RWPE2 (cell line): ENCODE results near the gene LPAR1.

ENCODE experiments used
- ATAC-seq: fragments of 200-7000 bp; cut with Tn5 transposase; 3 replicates; pipeline ENCODE4 v1.9.1; 2021; ENCODE audit warnings: low read depth
- DNase-seq: peaks from one replicate; pipeline ENCODE4 v3.0.0-alpha.2; 2020; ENCODE audit warnings: low spot score
- H3K27ac ChIP-seq: fragments of 450-650 bp; 2 replicates; pipeline ENCODE4 v1.5.1; 2017; ENCODE audit warnings: mild to moderate bottlenecking; ENCODE audit not compliant: poor library complexity, severe bottlenecking
- H3K27me3 ChIP-seq: fragments of 250-450 bp; sonication (Bioruptor Pico); 2 replicates; pipeline ENCODE4 v1.5.1; 2021; ENCODE audit warnings: mild to moderate bottlenecking, moderate library complexity; ENCODE audit not compliant: insufficient read depth, poor library complexity, severe bottlenecking
- H3K36me3 ChIP-seq: fragments of 250-450 bp; sonication (Bioruptor Pico); 2 replicates; pipeline ENCODE4 v1.5.1; 2020; ENCODE audit warnings: low read depth, mild to moderate bottlenecking, moderate library complexity
- H3K4me1 ChIP-seq: fragments of 250-450 bp; sonication (Bioruptor Pico); 2 replicates; pipeline ENCODE4 v1.5.1; 2021; ENCODE audit warnings: mild to moderate bottlenecking, moderate library complexity; ENCODE audit not compliant: insufficient read depth, poor library complexity, severe bottlenecking
- H3K4me3 ChIP-seq: fragments of 250-450 bp; sonication (Bioruptor Pico); 2 replicates; pipeline ENCODE4 v1.5.1; 2021; ENCODE audit warnings: mild to moderate bottlenecking, moderate library complexity; ENCODE audit not compliant: severe bottlenecking
- H3K9me3 ChIP-seq: fragments of 250-450 bp; sonication (Bioruptor Pico); 2 replicates; pipeline ENCODE4 v1.5.1; 2021; ENCODE audit warnings: mild to moderate bottlenecking, moderate library complexity; ENCODE audit not compliant: severe bottlenecking
- TF ChIP-seq, protein P1 (sequence below): fragments of 450-650 bp; IDR thresholded peaks from one replicate; pipeline ENCODE4 v1.5.1; 2017; ENCODE audit warnings: mild to moderate bottlenecking, moderate library complexity; ENCODE audit not compliant: poor library complexity, severe bottlenecking

Gene LPAR1

DNA sequence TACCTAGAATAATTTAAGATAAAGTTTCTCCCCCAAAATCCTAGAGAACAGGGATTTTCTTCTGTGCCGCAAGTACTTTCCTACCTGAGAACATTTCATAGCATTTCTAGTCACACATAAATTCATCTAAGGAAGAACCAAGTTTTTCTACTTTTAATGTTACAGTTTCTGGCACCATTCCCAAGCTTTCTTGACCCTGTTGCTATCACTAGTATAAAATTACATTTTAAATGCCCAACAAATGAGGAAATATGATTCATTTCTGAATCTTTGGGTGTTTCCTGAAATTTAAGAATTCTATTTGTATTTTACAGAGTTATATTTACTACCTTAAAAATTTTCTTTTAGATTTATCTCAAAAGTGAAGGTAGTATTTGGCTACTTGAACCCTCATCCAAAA, 137.8 kb downstream of the LPAR1 start:
- no peak for ATAC-seq
- H3K4me1 ChIP-seq: peaks cover 13% of the 10 kb centered on the region
- H3K36me3 ChIP-seq: peaks cover 11% of the 10 kb centered on the region
- H3K27ac ChIP-seq: peak overlapping the region; percentile 28
- TF ChIP-seq, protein P1, sequence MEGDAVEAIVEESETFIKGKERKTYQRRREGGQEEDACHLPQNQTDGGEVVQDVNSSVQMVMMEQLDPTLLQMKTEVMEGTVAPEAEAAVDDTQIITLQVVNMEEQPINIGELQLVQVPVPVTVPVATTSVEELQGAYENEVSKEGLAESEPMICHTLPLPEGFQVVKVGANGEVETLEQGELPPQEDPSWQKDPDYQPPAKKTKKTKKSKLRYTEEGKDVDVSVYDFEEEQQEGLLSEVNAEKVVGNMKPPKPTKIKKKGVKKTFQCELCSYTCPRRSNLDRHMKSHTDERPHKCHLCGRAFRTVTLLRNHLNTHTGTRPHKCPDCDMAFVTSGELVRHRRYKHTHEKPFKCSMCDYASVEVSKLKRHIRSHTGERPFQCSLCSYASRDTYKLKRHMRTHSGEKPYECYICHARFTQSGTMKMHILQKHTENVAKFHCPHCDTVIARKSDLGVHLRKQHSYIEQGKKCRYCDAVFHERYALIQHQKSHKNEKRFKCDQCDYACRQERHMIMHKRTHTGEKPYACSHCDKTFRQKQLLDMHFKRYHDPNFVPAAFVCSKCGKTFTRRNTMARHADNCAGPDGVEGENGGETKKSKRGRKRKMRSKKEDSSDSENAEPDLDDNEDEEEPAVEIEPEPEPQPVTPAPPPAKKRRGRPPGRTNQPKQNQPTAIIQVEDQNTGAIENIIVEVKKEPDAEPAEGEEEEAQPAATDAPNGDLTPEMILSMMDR: no peak
- H3K9me3 ChIP-seq: no peaks in the 10 kb centered on the region
- no peaks in the 10 kb centered on the region for H3K27me3 ChIP-seq
- no peak overlapping the region for H3K4me3 ChIP-seq
- DNase-seq: no peak

DNA sequence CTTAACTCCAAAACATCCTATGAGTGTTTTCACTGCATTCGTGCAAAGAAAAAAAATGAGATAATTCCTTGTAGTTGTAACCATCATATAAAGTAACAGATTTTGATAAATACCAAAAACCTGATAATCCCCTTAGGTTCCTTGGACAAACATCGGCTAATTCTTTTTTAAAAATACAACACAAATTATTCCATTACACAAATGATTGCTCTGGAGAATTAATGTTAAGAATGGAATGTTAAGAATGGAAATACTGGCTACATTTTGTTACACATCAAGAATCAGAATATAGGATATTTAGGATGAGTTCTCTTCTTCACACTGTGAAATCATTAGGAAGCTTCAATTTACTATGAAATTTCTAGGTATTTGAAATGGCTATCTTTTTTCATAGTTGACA, 139.4 kb downstream of the LPAR1 start:
- no peaks in the 10 kb centered on the region for H3K27me3 ChIP-seq
- TF ChIP-seq, protein P1: no peak
- H3K4me3 ChIP-seq: no peak overlapping the region
- peaks cover 13% of the 10 kb centered on the region for H3K4me1 ChIP-seq
- H3K36me3 ChIP-seq: peaks cover 11% of the 10 kb centered on the region
- no peak for ATAC-seq
- DNase-seq: no peak
- H3K27ac ChIP-seq: no peak overlapping the region
- H3K9me3 ChIP-seq: no peaks in the 10 kb centered on the region

DNA sequence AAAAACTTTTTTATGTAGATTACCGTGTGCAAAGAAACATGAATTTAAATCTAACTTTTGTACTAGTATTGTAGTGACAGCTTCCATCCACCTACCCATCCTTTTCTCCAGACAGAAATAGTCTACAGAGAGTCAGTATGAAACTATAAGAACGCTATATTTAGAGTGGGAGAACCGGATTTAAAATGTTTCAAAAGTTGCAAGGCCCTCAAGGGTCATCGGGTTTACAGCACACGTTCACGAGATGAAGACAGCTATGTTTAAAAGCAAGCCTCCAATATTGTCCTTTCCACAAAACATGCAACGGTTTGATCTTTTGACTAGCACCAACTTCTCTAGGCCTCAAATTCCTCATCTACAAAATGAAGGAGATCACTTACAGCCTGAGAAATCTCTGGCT, 139.9 kb downstream of the LPAR1 start:
- Histone ChIP-seq H3K9me3 (no peaks in the 10 kb centered on the region), H3K27ac (no peak overlapping the region), H3K4me3 (no peak overlapping the region), H3K27me3 (no peaks in the 10 kb centered on the region), H3K36me3 (peaks cover 11% of the 10 kb centered on the region), H3K4me1 (peaks cover 13% of the 10 kb centered on the region)
- ATAC-seq (no peak), DNase-seq (no peak)
- TF ChIP-seq, protein P1: no peak

DNA sequence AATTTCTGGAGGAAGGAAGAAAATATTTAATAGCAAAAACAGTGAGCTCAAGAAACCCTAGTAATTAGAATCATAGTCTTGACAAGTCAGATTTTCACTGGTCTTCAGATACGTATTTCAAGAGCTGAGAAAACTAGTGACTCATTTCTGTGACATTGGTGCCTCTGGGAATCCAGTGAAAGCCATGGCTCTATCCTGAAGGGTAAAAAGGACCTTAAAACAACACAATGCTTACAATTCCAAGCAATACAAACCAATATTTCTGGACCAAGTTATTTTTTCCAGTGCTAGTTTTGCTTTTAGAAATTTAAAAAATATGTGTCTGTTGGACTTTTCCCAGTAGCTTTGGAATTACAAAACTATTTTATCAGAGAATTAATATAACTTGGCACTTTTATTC, 140.3 kb downstream of the LPAR1 start:
- peaks cover 8% of the 10 kb centered on the region for H3K36me3 ChIP-seq
- H3K9me3 ChIP-seq: no peaks in the 10 kb centered on the region
- ATAC-seq (no peak), DNase-seq (no peak)
- no peak overlapping the region for H3K4me3 ChIP-seq
- H3K4me1 ChIP-seq: peaks cover 13% of the 10 kb centered on the region
- TF ChIP-seq, protein P1: no peak
- H3K27me3 ChIP-seq: no peaks in the 10 kb centered on the region
- H3K27ac ChIP-seq: no peak overlapping the region

DNA sequence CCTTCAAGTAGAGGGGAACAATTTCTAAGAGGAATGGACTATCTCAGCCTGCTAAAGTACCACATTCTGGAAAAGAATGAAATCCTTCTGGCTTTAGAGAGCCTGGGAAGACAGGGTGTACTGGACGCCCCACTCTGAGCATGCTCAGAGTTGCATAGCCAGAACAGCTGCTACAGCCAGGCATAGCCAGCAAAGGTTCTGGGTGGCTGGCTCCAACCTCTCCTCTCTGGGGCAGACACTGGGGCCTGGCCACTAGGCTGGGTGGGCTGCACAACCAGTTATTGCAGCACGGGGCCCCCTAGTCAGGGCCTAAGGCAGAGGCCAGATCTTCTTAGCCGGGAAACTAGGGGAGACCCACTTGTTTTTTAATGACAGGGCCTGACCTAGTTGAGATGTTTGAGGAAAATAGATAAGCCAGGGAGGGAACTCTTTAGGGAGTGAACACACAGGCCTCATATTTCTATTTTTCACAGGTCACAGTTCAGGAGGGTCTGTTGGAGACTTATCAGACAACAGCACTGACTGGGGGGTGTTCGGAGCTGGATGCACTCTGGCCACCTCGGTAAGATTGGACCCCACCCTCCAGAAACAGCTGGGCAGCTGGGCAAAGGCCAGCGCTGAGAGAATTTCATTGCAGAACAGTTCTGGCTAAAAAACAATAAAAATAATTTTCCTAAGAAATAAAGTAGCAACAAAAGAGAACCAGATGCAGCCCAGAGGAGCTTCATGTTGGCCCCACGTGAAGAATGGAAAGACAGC, 142.9 kb downstream of the LPAR1 start:
- Histone ChIP-seq H3K4me3 (no peak overlapping the region), H3K27ac (no peak overlapping the region), H3K9me3 (no peaks in the 10 kb centered on the region), H3K27me3 (no peaks in the 10 kb centered on the region), H3K36me3 (peaks cover 6% of the 10 kb centered on the region), H3K4me1 (peaks cover 11% of the 10 kb centered on the region)
- ATAC-seq (no peak), DNase-seq (no peak)
- TF ChIP-seq, protein P1: no peak
